GM21515 (cell line): ENCODE data around the gene SGPP1.
"Not testable (repeated sequence)": the region's sequence is repeated elsewhere in the genome, so short reads cannot be mapped to it uniquely, and the experiment has no call there.

Experiments used
- ATAC-seq: cut with Tn5 transposase; IDR thresholded peaks from one replicate; pipeline ENCODE4 v1.9.1; 2021; ENCODE audit not compliant: unreplicated experiment

Gene SGPP1

DNA sequence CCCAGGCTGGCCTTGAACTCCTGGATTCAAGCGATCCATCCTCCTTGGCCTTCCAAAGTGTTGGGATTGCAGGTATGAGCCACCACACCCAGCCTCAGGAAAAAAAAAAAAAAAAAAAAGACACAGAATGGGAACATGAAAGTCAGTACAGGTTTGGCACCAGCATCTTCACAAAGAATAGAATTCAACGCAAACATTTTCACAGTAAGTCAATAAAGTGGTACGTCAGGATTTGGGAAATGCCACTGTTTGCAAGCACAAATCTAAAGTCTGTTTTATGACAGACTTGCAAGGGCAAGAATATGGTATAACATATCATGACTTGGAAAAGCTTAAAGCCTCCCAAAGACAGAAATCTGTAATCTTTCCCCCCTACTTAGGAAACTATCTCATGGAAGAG is 51.2 kb downstream of the SGPP1 start:
- no peak for ATAC-seq

DNA sequence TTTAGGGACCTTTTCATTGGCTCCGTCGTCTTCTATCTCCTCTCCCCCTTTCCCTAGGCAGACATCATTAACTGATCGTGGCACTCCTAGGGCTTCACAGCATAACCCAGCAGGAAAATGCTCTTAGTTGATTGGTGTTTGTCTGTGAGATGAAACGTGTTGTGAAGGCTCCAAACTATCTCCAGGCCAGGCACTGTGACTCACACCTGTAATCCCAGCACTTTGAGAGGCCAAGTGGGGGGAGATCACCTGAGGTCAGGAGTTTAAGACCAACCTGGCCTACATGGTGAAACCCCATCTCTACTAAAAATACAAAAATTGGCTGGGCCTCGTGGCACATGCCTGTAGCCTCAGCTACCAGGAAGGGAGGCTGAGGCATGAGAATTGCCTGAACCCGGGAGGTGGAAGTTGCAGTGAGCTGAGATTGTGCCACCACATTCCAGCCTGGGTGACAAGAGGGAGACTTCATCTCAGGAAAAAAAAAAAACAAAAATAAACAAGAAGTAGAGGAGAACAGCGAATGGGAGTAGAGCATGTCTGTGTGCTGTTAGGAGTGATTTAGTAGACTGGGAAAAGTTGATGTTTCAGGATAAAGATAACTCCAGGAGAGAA is 53.9 kb downstream of the SGPP1 start:
- ATAC-seq: no peak

DNA sequence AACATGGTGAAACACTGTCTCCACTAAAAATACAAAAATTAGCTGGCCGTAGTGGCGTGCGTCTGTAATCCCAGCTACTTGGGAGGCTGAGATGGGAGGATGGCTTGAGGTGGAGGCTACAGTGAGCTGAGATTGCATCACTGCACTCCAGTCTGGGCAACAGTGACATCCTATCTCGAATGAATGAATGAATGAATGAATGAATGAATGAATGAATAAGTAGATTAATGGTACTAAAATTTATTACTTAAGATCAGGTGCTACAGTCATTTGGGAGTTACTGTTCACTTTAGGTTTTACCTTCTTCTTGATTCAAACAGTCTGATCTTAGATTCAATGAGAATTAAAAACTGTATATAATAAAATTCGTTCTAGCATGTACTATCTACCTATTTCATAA is 54.6 kb downstream of the SGPP1 start:
- no peak for ATAC-seq

DNA sequence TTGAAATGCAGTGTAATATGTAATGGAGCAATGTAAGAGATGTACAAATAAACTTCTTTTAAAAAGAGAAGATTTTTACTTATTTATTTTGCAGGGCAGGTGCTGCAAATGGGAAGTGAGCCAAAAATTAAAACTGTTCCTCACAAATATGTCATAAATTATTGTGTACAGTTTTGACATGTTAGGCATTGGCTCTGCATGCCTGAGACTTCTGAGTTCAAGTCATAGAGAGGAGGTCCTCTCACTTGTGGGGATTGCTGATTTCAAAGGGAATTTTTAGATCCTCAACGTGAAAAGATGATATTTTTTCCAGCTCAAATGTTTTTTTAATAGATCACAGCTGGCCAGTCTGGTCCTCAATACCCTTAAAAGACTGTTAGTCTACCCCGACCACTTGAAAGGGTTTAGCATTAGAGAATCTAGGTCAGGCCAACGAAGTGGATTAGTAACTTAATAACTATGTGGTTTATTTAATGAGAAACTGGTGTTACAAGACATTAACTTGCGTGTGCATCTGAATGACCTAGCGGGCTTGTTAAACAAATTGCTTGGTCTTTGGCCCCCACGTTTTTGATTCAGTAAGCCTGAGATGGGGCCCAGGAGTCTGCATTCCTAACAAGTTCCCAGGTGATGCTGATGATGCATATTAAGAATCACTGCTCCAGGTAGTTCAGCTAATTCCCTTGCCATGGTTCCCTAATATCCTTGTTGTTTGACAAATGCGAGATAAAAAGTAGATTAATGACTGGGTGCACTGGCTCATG is 55.3 kb downstream of the SGPP1 start:
- no peak for ATAC-seq

DNA sequence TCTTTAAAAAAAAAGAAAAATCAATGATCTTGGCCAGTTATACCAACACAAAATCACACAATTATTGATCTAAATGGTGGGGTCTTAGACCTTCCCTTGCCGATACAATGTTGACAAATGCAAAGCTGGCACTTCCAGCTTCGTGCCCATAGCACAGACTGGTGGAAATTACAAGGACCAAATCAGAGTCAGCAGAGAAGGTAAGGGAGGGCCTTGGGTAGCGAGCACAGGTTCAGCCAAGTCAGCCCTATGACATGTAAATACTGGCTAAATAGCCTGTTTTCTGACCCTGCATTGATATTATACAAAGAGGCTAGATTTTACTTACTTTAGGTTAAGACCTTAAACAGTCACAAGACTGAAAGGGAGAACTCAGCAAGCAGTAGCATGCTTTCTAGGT is 55.9 kb downstream of the SGPP1 start:
- ATAC-seq: no peak

DNA sequence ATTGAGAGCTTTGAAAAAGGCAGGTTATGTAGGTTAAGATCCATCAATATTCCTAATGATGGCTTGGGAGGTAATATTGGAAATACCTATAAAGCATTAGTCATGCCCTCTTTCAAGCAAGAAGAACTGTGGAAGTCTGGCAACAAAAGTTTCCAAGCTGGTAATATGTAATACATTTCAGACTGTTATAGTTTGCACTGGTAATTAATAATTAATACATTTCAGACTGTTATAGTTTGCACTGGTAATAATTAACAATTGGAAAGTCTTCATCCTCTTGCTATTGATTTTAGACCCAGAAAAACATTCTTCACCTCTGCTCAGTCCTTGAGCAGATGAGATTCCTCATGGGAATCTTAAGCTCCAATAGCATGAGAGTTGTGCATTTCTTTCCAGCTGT is 57.2 kb downstream of the SGPP1 start:
- ATAC-seq: no peak

DNA sequence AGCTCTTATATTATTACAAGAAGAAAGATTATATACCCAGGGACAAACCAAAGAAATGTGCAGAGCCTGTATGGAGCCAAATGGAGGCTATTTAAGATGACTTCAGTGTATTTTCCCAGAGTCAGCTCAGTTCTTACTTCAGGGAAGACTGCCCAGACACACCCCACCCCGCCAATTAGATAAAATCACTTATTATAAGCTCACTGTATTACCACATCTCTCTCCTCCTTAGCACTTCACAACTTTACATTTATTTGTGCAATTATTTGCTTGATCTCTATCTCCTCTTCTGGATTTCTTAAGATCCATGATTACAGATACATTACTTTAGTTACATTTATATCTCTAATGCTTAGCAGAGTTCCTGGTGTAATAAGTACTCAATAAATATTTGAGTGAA is 61.5 kb downstream of the SGPP1 start:
- ATAC-seq: no peak

DNA sequence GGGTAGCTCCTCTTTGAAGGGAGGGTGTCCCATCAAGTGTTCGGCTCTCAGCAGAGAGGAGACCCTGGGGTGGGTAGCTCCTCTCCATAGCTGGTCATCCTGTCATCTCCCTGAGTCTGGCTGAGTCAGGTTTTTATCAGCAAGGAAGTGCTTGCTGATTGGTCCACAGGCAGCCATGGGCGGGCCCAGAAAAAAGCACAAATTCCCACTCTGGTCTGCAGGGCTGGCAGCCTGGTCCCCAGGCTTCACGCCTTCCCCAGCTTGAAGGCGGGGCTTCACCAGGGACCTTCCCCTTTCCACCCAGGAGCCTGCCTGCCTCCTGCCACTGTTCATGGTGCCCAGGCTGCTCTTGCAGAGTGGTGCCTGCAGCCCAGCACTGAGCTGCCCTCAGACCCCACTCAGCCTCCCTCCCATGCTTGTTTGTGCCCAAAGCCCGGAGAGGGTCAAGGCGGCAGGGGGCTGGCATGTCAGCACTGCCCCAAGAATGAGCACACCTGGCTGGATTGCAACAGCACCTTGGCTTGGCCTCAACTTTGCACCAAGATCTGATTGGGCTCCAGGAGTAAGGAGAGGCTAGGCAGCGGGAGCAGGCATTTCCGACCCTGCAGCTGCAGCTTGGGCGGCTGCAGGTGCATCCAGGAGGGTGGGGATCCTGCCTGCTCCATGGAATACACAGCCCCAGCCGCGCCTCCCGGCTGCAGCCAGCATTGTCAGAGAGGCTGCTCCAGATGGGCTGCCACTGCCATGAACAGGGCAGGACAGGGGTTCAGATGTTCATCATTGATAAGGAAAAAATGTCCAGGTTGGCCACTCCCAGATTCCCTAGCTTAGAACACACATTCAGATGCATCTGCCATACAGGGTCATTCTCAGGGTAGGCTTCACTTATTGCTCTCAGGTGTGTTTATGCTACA is 64.2 kb downstream of the SGPP1 start:
- ATAC-seq: no peak

DNA sequence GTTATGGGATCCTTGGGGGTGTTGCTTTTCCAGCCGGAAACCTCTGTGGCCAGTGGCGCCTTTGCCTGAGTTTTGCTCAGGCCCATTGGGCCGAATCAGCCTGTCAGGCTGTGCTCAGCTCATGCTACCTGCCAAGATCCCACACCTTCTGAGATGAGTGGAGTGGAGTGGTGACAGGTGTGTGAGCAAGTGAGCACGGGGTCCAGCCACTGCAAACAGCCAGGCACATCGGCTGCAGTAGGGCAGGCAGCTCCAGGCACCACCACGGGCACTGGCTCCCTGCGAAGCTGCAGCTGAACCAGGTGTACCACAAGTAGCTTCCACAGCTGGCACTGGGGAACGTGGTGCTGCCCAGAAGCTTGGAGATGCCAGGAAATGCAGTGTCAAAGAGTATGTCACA is 65.1 kb downstream of the SGPP1 start:
- ATAC-seq: no peak

DNA sequence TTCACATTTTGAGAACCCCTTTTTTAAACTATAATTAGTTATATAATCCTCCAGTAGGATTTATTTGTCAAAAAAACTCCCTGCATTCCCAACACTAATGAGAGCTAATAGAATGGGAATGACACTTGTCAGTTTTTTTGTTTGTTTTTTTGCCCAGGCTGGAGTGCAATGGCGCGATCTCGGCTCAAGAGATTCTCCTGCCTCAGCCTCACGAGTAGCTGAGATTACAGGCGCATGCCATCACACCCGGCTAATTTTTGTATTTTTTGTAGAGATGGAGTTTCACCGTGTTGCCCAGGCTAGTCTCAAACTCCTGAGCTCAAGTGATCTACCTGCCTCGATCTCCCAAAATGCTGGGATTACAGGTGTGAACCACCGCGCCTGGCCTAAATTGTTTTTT is 66.0 kb downstream of the SGPP1 start:
- not testable (repeated sequence) for ATAC-seq

DNA sequence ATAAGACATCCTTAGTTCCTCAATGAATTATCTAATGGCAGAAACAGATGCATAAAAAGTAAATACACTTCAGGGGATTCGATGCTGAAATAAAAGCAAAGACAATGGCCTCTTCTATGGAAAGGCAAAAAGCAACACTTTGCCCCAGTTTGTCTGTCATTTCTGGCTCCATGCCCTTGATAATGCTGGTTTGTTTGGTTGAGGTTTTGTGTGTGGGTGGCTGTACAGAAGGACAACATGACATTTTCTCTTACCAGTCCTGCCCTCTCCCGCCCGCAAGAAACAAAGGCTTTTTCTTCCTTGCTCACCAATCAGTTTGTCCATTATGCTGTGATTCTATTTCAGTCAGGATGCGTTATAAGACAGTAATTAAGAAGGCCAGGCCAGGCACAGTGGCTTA is 68.1 kb downstream of the SGPP1 start:
- no peak for ATAC-seq

DNA sequence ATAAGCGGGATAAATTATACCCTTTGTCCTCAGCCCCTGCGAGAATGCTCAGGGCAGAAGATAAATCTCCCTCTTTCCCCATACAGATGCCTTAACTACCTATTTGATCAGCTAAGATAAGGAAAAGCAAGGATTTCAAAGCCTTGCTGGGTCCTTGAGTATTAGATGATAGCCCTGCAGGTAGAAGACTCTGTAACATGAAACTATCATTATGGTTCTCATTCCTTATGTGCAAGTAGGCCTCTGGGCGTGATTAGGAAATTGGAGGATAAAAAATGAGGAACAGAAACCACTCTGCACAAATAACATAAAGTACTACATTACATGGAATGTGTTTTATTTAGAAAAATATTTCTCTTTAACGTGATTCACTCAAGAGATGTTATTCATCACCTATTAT is 71.7 kb downstream of the SGPP1 start:
- no peak for ATAC-seq

DNA sequence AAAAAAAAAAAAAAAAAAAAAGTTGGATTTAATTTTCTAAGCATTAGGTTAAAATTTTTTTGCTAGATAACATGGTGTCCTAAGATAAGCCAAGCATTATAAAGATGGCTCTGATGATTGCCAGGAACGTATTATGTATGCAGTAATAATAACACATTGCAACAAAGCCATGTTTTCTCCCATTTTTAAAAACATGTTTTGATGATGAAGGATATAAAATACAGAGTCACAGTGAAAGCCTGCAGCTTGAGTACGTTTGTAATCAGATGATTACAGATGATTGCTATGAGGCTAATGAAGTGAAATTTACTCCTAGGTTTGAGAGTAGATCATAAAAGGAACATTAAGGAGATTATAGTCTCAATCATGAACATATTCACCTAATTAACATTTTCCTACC is 72.9 kb downstream of the SGPP1 start:
- ATAC-seq: no peak

DNA sequence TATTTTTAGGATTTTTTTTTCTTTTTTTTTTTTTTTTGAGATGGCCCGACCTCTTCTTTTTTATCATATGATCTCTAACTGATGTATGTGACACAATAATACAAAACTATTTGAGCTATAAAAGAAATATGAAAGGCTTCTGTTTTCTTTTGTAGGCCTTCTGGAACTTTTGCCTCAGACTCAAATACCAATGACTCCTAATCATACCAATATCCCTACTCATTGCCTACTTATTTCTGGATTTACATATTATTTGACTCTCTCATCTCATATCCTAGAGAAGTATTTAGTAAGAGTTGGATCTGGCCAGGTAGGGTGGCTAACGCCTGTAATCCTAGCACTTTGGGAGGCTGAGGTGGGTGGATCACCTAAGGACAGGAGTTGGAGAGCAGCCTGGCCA is 73.5 kb downstream of the SGPP1 start:
- no peak for ATAC-seq

DNA sequence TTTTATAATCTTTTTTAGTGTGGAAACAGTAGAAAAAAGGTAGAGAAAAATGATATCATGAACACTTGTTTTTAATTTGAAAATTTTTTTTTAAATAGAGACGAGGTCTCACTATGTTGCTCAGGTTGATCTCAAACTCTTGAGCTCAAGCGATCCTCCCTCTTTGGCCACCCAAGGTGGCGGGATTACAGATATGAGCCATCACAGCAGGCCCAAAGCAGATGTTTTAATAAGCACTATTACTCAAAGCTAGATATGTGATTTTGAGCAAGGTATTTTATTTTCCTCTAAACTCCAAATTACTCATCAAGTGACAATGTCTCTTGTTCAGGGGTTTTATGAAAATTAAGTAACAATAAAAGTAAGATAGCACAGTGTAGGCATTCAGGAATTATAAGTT is 75.5 kb downstream of the SGPP1 start:
- no peak for ATAC-seq

DNA sequence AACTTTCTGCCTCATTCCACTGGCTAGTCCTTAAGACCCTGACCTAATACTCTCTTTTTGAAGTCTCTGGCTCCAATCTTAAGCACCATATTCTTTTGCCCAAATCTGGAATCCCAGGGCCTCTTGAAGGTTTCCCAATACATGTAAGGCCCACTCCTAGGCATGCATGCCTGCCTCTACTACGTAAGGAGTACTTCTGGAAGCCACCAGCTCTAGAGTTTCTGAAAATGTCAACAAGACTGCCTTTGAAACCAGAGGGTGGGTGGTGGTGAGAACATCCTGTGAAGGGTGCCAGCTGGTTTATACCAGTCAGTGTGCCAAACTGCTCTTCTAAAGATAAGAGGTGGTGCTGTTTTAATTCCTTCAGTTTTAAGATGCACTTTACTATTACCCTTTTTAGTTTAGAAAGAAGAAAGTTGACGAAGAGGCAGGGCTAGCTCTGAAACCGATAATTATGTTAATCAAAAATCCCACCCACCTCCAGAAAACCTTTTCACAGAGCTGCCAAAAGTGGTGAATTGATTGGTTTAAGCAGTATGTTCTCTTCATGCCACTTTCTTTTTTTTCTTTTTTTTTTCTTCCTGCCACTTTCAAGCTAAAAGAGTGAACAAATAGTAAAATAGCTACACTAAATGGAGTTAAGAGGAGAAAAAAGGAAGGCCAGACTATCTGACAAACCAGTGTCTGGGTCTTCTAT is 77.5 kb downstream of the SGPP1 start:
- no peak for ATAC-seq

DNA sequence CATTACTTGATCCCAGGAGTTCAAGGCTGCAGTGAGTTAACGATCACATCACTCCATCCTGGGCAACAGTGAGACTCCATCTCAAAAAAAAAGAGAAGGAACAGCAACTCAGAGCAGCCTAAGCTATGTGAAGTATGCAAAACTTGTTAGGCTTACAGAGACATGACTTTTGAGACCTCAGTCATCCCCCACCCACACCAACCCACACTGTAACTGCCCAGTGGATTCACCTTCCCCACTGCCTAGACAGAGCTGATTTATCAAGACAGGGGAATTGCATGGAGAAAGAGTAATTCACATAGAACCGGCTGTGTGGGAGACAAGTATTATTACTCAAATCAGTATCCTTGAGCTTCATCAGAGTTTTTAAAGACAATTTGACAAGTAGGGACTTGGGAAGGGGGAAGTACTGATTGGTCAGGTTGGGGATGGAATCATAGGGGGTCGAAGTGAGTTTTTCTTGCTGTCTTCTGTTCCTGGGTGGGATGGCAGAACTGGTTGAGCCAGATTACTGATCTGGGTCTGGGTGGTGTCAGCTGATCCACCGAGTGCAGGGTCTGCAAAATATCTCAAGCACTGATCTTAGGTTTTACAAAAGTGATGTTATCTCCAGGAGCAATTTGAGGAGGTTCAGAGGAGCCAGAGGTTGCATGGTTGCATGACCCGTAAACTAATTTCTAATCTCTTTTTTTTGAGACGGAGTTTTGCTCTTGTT is 80.0 kb downstream of the SGPP1 start:
- no peak for ATAC-seq

DNA sequence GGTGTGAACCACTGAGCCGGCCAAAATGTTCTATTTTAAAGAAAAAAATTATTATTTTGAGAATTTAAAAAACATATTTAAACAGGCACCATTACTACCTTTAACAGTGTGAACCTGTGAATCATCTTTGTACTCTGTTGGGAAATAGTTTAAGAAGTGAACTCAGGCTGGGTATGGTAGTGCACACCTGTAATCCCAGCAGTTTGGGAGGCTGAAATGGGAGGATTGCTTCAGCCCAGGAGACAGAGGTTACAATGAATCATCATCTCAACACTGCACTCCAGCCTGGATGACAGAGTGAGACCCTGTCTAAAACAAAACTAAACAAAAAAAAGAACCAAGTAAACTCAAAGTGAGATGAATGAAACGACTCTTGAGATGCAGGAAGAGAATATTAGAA is 83.1 kb downstream of the SGPP1 start:
- ATAC-seq: no peak

DNA sequence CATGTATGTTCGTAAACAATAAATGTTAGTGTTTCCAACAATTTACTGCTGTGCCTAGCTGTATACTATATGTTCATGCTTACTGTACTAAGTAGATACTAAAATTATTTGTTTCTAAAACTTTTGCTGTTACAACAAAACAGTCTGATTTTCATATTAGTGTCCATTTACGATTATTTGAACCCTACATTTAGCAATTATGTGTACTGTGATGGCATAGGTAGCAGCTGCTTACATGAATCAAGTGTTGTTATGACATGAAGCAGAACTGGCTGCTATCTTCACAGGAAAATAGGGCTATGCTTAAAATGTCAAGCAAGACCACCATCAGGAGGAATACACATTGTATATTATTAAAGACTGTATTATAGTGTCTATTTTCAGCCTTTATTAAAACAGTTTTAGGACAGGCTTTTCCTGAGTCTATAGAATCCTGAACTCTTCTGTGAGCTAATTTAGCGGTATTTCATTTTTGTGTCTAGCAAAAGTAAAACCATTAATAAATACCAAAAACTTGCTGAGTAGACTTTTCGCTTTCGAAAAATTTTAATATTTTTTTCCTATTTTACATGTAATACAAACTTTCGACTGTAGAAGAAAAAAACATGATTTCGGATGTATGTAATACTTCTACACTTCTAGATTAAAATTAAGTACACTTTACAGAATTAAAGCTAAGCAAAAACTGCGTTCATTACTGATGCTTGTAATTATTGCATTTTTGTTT is 85.0 kb downstream of the SGPP1 start:
- ATAC-seq: no peak

DNA sequence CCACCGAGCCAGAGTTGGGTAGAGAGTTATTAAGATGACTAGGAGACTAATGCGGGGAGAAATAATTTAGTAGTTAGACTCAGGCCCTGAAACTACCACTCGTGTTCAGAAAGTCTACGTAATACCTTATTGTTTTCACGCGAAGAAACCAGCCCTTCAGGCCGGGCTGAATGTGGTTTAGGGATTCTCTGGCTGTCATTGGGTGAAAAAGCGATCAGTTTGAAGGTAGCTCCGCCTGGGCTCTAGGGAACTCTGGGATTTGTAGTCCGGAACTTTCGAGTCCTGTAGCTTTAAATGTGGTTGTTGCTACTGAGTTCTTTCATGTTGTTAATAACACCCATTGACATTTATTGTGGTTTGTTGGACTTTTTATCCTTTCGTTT is 85.6 kb downstream of the SGPP1 start:
- peak; percentile 62 for ATAC-seq
